Endothelial cell (in vitro differentiated cells): ENCODE results near the gene R3HDML. TPM values are rescaled to one million over a fixed set of nuclear protein-coding genes. Genes with fewer than 3 reads are reported as not detected.

ENCODE experiments used
- DNase-seq: peaks from one replicate; pipeline ENCODE4 v3.0.0; 2021; ENCODE audit warnings: low spot score
- H3K27ac Mint-ChIP-seq: one replicate; pipeline ENCODE4 v1.8.0; 2021; ENCODE audit warnings: mixed read lengths, inconsistent platforms; ENCODE audit not compliant: unreplicated experiment
- H3K27me3 Mint-ChIP-seq: one replicate; pipeline ENCODE4 v1.8.0; 2021; ENCODE audit warnings: mild to moderate bottlenecking, moderate library complexity, mixed read lengths, inconsistent platforms; ENCODE audit not compliant: unreplicated experiment
- H3K36me3 Mint-ChIP-seq: one replicate; pipeline ENCODE4 v1.8.0; 2021; ENCODE audit warnings: mild to moderate bottlenecking, low read depth, mixed read lengths, inconsistent platforms; ENCODE audit not compliant: unreplicated experiment
- H3K4me1 Mint-ChIP-seq: one replicate; pipeline ENCODE4 v1.8.0; 2021; ENCODE audit warnings: mild to moderate bottlenecking, mixed read lengths, inconsistent platforms; ENCODE audit not compliant: unreplicated experiment
- H3K4me3 Mint-ChIP-seq: one replicate; pipeline ENCODE4 v1.8.0; 2021; ENCODE audit warnings: mild to moderate bottlenecking, mixed read lengths, inconsistent platforms; ENCODE audit not compliant: unreplicated experiment
- H3K9me3 Mint-ChIP-seq: one replicate; pipeline ENCODE4 v1.8.0; 2021; ENCODE audit warnings: mixed read lengths, inconsistent platforms; ENCODE audit not compliant: unreplicated experiment
- long read RNA-seq: library from polyadenylated mRNA; unstranded; transcript quantifications from one replicate; pipeline ENCODE4 v2.0.0, GENCODE V29; 2020; ENCODE audit not compliant: unreplicated experiment
- total RNA-seq: library from RNA; stranded (reverse); fragmentation: NEBNext Ultra II Directional; extraction: Animal tissue kit (Norgen Biotek cat#: 25700); gene quantifications from one replicate; pipeline ENCODE4 v1.2.1, GENCODE V29; 2021; ENCODE audit not compliant: unreplicated experiment
- TF ChIP-seq, protein P1 (sequence below): fragments of 200-600 bp; sonication (generic); IDR thresholded peaks from one replicate; pipeline ENCODE4 v1.5.0; 2021; ENCODE audit warnings: antibody characterized with exemption; ENCODE audit not compliant: unreplicated experiment

Gene R3HDML, protein sequence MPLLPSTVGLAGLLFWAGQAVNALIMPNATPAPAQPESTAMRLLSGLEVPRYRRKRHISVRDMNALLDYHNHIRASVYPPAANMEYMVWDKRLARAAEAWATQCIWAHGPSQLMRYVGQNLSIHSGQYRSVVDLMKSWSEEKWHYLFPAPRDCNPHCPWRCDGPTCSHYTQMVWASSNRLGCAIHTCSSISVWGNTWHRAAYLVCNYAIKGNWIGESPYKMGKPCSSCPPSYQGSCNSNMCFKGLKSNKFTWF
- not detected for total RNA-seq
- long read RNA-seq = 0 reads

DNA sequence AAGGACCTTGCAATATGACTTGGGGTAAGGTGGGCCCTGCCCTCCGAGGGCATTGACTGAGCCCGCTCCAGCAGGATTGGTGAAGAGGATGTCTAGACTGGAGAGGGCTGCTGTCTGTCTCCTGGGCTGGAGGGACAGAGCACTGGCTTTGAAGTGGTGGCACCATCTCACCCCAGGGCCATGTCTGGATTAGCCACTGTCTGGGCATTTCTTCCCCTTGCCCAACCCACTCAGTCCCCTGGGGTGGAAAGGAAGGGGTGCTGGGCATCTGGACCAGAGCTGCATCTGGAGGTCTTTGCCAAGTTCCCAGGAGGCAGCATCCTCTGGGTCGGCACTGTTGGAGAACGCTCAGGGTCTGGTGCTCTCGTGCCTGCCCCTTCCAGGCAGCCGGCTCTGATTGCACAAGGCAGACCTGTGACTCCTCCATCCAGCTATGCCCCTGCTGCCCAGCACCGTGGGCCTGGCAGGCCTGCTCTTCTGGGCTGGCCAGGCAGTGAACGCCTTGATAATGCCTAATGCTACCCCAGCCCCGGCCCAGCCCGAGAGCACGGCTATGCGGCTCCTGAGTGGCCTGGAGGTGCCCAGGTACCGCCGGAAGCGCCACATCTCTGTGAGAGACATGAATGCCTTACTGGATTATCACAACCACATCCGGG, at the start of gene R3HDML:
Gene R3HDML (plus strand): TSS at position 319 of the 656 bp plus-strand sequence. CDS start 115 bp downstream, at position 434.
- Mint-ChIP-seq H3K9me3 (no peaks in the 10 kb centered on the region), H3K4me3 (no peak within 1 kb of the TSS), H3K36me3 (no peaks in the 10 kb centered on the region), H3K4me1 (no peaks in the 10 kb centered on the region), H3K27ac (no peak within 1 kb of the TSS), H3K27me3 (peaks cover 3% of the 10 kb centered on the region)
- TF ChIP-seq, protein P1, sequence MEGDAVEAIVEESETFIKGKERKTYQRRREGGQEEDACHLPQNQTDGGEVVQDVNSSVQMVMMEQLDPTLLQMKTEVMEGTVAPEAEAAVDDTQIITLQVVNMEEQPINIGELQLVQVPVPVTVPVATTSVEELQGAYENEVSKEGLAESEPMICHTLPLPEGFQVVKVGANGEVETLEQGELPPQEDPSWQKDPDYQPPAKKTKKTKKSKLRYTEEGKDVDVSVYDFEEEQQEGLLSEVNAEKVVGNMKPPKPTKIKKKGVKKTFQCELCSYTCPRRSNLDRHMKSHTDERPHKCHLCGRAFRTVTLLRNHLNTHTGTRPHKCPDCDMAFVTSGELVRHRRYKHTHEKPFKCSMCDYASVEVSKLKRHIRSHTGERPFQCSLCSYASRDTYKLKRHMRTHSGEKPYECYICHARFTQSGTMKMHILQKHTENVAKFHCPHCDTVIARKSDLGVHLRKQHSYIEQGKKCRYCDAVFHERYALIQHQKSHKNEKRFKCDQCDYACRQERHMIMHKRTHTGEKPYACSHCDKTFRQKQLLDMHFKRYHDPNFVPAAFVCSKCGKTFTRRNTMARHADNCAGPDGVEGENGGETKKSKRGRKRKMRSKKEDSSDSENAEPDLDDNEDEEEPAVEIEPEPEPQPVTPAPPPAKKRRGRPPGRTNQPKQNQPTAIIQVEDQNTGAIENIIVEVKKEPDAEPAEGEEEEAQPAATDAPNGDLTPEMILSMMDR = no peak
- no peak for DNase-seq

DNA sequence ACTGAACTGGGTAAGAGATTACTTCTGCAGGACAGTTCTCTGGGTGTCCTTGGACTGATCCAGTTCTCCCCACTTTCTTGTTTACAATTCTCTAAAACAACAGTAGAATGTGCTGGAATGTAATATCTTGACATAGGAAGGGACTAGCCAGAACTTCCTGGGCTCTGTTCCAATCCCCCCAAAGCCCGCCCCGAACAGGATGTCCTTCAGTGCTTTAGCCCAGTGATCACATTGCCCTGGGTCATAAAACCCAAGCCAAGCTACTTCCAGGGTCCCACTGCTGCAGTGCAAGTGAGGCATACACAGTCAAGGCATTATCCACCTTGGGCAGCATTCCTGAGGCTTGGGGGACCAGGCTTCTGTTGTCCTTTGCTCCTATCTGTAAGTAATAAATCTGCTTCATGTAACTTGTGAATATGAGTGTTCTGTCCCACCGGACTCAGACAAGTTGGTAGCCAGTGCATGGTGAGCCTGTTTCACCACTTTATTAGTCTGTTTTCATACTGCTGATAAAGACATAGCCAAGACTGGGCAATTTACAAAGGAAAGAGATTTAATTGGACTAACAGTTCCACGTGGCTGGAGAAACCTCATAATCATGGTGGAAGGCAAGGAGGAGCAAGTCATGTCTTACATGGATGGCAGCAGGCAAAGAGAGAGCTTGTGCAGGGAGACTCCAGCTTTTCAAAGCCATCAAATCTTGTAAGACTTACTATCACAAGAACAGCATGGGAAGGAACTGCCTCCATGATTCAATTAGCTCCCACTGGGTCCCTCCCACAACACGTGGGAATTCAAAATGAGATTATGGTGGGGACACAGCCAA, 49.4 kb upstream of the R3HDML start:
- Mint-ChIP-seq H3K27me3 (peaks cover 1% of the 10 kb centered on the region), H3K9me3 (no peaks in the 10 kb centered on the region), H3K4me3 (no peak overlapping the region), H3K27ac (no peak overlapping the region), H3K36me3 (no peaks in the 10 kb centered on the region), H3K4me1 (peaks cover 3% of the 10 kb centered on the region)
- DNase-seq = no peak
- TF ChIP-seq, protein P1 = no peak

DNA sequence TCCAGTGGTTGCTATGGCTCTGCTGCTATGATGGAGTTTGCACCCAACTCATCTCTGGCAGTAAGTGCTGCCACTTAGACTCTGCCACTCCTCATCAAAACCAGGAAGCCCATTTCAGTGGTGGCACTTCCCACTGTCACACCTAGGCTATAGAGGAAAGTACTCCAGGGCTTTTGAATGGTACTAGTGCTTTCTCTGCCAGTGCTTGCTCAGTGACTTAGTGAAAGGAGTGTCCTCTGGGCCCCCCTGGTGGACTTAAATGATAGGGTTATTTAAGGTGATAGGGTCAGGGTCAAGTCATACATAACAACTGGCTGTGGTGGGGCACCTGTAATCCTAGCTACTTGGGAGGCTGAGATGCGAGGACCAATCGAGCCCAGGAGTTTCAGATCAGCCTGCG, 48.6 kb upstream of the R3HDML start:
- DNase-seq = no peak

GRCh38 chr20:44291754-44292153, 45.1 kb upstream of the R3HDML start:
- no peak for DNase-seq
- no peak overlapping the region for H3K4me3 Mint-ChIP-seq
- no peaks in the 10 kb centered on the region for H3K36me3 Mint-ChIP-seq
- no peaks in the 10 kb centered on the region for H3K9me3 Mint-ChIP-seq
- peaks cover 6% of the 10 kb centered on the region for H3K4me1 Mint-ChIP-seq
- TF ChIP-seq, protein P1 = no peak
- no peak overlapping the region for H3K27ac Mint-ChIP-seq
- peaks cover 1% of the 10 kb centered on the region for H3K27me3 Mint-ChIP-seq

More for the DNA sequence above, 48.6 kb upstream of the R3HDML start:
- no peak overlapping the region for H3K27ac Mint-ChIP-seq
- H3K4me1 Mint-ChIP-seq = peaks cover 3% of the 10 kb centered on the region
- TF ChIP-seq, protein P1 = no peak
- no peaks in the 10 kb centered on the region for H3K36me3 Mint-ChIP-seq
- no peak overlapping the region for H3K4me3 Mint-ChIP-seq
- H3K27me3 Mint-ChIP-seq = peaks cover 1% of the 10 kb centered on the region
- no peaks in the 10 kb centered on the region for H3K9me3 Mint-ChIP-seq
